GM12875 (cell line): ENCODE results near the gene ANXA4.

Source experiments
- H3K4me3 ChIP-seq: one replicate; pipeline ENCODE4 v1.5.1; 2011; ENCODE audit warnings: low read depth, low read length, control low read depth
- TF ChIP-seq, protein P1 (sequence below): IDR thresholded peaks from 2 replicates; pipeline ENCODE4 v1.5.1; 2011; ENCODE audit warnings: low read depth, mild to moderate bottlenecking, control low read depth, inconsistent platforms, low read length, moderate library complexity, borderline replicate concordance; ENCODE audit not compliant: insufficient read depth

The ANXA4 gene

DNA sequence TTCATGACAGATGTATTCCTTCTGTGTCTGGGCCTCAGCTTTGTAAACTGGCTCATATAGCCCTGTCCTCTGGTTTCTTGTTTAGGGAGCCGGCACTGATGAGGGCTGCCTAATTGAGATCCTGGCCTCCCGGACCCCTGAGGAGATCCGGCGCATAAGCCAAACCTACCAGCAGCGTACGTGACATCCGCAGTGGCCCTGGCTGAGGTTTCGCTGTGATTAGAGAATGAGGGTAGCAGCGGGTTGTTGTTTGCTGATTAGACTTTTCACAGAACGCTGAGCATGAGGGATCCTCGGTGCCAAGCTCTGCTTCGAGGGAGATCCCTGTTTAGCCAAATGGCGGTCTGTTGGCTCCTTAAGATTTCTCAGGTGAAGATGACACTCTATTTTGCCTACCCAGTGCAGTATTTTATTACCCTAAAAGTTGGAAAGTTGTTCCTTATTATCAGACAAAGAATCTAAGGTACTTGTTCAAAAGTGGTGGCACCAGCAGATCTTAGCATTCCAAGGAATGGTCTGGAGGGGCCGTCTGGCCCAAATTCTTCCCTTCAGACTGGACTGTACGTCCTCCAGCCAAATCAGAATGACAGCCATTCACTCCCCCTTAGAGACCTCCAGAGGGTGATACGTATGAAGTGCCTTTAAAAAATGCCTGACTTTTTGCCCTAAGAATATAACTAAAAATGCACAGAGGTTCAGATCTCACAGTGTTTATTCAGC lies 66.0 kb downstream of the ANXA4 start:
- no peak overlapping the region for H3K4me3 ChIP-seq
- TF ChIP-seq, protein P1, sequence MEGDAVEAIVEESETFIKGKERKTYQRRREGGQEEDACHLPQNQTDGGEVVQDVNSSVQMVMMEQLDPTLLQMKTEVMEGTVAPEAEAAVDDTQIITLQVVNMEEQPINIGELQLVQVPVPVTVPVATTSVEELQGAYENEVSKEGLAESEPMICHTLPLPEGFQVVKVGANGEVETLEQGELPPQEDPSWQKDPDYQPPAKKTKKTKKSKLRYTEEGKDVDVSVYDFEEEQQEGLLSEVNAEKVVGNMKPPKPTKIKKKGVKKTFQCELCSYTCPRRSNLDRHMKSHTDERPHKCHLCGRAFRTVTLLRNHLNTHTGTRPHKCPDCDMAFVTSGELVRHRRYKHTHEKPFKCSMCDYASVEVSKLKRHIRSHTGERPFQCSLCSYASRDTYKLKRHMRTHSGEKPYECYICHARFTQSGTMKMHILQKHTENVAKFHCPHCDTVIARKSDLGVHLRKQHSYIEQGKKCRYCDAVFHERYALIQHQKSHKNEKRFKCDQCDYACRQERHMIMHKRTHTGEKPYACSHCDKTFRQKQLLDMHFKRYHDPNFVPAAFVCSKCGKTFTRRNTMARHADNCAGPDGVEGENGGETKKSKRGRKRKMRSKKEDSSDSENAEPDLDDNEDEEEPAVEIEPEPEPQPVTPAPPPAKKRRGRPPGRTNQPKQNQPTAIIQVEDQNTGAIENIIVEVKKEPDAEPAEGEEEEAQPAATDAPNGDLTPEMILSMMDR: no peak

GRCh38 chr2:69810550-69810949 lies 68.6 kb downstream of the ANXA4 start:
- no peak overlapping the region for H3K4me3 ChIP-seq
- TF ChIP-seq, protein P1: no peak

GRCh38 chr2:69811018-69811417 lies 69.1 kb downstream of the ANXA4 start:
- H3K4me3 ChIP-seq: no peak overlapping the region
- TF ChIP-seq, protein P1: no peak

DNA sequence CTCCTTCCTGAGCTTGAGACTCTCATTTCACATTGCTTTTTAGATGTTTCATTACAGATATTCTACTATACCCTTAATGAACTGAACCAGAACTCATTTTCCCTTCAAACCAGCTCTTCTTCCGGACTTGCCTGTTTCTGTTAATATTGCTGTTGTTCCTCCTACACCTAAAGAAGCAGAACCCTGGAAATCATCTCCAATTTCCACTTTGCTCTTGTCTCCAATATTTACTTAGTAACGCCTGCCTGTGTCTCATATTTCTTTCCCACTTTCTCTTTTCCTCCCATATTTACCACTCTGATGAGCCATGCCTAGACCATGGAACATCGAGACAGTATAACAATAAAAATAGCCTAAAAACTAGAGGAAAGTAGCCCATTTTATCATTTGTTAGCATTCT lies 69.7 kb downstream of the ANXA4 start:
- TF ChIP-seq, protein P1: no peak
- H3K4me3 ChIP-seq: no peak overlapping the region

DNA sequence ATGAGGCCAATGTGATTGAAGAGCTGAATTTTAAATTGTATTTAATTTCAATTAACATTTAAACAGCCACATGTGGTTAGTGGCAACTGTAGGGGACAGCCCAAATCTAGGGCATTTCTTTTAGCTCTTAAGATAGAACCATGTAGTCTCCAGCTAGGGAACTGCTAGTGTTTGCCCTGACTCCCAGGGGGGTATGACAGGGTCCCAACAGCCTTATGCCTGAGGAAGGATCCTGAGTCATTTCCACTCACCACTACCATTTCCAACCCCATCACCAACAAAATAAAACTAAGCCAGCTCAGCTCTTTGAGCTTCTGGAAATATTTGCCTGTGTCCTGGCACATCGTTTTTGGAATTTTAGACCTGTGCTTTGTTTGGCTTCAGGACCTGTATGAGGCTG lies 73.8 kb downstream of the ANXA4 start:
- TF ChIP-seq, protein P1: no peak
- no peak overlapping the region for H3K4me3 ChIP-seq

- no peak overlapping the region for H3K4me3 ChIP-seq
- TF ChIP-seq, protein P1: peak; percentile 69; the same call in 1 of the 2 replicates
Observed at GRCh38 chr2:69816923-69817542, 75.1 kb downstream of the ANXA4 start.
